Panc1 (cell line): ENCODE measurements around the gene NR3C1. TPM values are rescaled to one million over a fixed set of nuclear protein-coding genes. Genes with fewer than 3 reads are reported as not detected.
A peak's percentile ranks its signal among the peaks of the same experiment; 100 is the strongest.

ENCODE experiments used
- ATAC-seq: fragments of 200-7000 bp; cut with Tn5 transposase; 2 replicates; pipeline ENCODE4 v1.9.1; 2020; ENCODE audit warnings: mild to moderate bottlenecking, moderate library complexity
- BruUV-seq: library from RNA; stranded (reverse); fragments of 400-500 nt; replicated peaks from 2 replicates; lab custom pipeline; 2021; lab: Mats Ljungman, UMichigan
- CTCF ChIA-PET: fragments of 300-600 bp; sonication (Branson Sonifier 250); formaldehyde crosslinking; loops from one replicate; lab custom pipeline; 2022; ENCODE audit warnings: antibody characterized with exemption; lab: Charles Lee
- POLR2A ChIA-PET: fragments of 300-600 bp; sonication (Branson Sonifier 250); formaldehyde crosslinking; loops from one replicate; lab custom pipeline; 2022; ENCODE audit warnings: antibody characterized with exemption; lab: Charles Lee
- DNase-seq: peaks from one replicate; pipeline ENCODE4 v3.0.0-alpha.2; 2010; ENCODE audit warnings: low read depth, low spot score
- H3K27ac ChIP-seq: 2 replicates; pipeline ENCODE4 v1.5.1; 2011; ENCODE audit warnings: mild to moderate bottlenecking, low read length, inconsistent platforms
- H3K27me3 ChIP-seq: fragments of 200-500 bp; sonication (Bioruptor generic); 2 replicates; pipeline ENCODE4 v1.6.0; 2014; ENCODE audit warnings: low read length, inconsistent platforms; ENCODE audit not compliant: control insufficient read depth, insufficient read depth
- H3K36me3 ChIP-seq: fragments of 200-500 bp; sonication (Bioruptor generic); 2 replicates; pipeline ENCODE4 v1.5.1; 2014; ENCODE audit warnings: inconsistent platforms, mild to moderate bottlenecking, low read length, moderate library complexity; ENCODE audit not compliant: control insufficient read depth, insufficient read depth
- H3K4me1 ChIP-seq: 2 replicates; pipeline ENCODE4 v1.5.1; 2011; ENCODE audit warnings: inconsistent platforms, mild to moderate bottlenecking, low read length, moderate library complexity; ENCODE audit not compliant: control insufficient read depth, insufficient read depth
- H3K4me3 ChIP-seq, 2 experiments: 2 replicates each; pipeline ENCODE4 v1.5.1; 2011 to 2012; ENCODE audit warnings: low read depth in 2 of 2, low read length in 2 of 2, mild to moderate bottlenecking in 2 of 2, inconsistent platforms in 1 of 2, moderate library complexity in 1 of 2
- H3K9me3 ChIP-seq: fragments of 200-500 bp; sonication (Bioruptor generic); 2 replicates; pipeline ENCODE4 v1.5.1; 2014; ENCODE audit warnings: low read depth, mild to moderate bottlenecking, inconsistent platforms, low read length, moderate library complexity; ENCODE audit not compliant: control insufficient read depth, insufficient read depth
- CTCF ChIP-seq: fragments of 450-650 bp; IDR thresholded peaks from 2 replicates; pipeline ENCODE4 v1.5.1; 2017; ENCODE audit warnings: mild to moderate bottlenecking
- POLR2AphosphoS5 ChIP-seq: IDR thresholded peaks from 2 replicates; pipeline ENCODE4 v1.6.1; 2012; ENCODE audit warnings: mild to moderate bottlenecking, low read depth, low read length, moderate library complexity
- REST ChIP-seq, 2 experiments: IDR thresholded peaks; 2 replicates each; pipeline ENCODE4 v1.6.1; 2011 to 2012; ENCODE audit warnings: low read depth in 2 of 2, control low read depth in 1 of 2, low read length in 1 of 2, mild to moderate bottlenecking in 1 of 2, moderate library complexity in 1 of 2; ENCODE audit not compliant: insufficient read depth in 1 of 2
- SIN3A ChIP-seq: IDR thresholded peaks from 2 replicates; pipeline ENCODE4 v1.6.1; 2012; ENCODE audit warnings: low read depth, mild to moderate bottlenecking, low read length, moderate library complexity, borderline replicate concordance; ENCODE audit not compliant: insufficient read depth
- TCF7L2 ChIP-seq: IDR thresholded peaks from 2 replicates; pipeline ENCODE4 v1.6.1; 2011; ENCODE audit warnings: mild to moderate bottlenecking, low read depth, low read length, inconsistent platforms
- in situ Hi-C: cut with HindIII; loops from 2 replicates; pipeline ENCODE4 v1.10.0; 2016; ENCODE audit warnings: low sequenced_read_pairs, low pct_unique_long_range_greater_than_20kb
- intact Hi-C: fragments of 100-400 bp; cut with micrococcal nuclease; formaldehyde crosslinking; loops from one replicate; pipeline ENCODE4 v1.10.0; 2022; ENCODE audit not compliant: unreplicated experiment
- total RNA-seq: library from RNA; stranded (reverse); gene quantifications from one replicate; pipeline ENCODE4 v1.2.1, GENCODE V29; 2021; ENCODE audit not compliant: unreplicated experiment

The NR3C1 gene
- total RNA-seq, 1 experiment from 2014 or later: 52.6 TPM

- Histone ChIP-seq H3K9me3 (no peaks in the 10 kb centered on the region), H3K27ac (peak overlapping the region; percentile 99), H3K36me3 (no peaks in the 10 kb centered on the region), H3K27me3 (no peaks in the 10 kb centered on the region), H3K4me1 (peaks cover 57% of the 10 kb centered on the region), H3K4me3 (no peak overlapping the region)
- TF ChIP-seq POLR2AphosphoS5 (no peak), TCF7L2 (no peak), SIN3A (no peak), CTCF (no peak), REST (IDR thresholded peaks at IDR 0.05; ENCODE audit: insufficient read depth in 1 of 2, low read depth in 2 of 2, low read length in 1 of 2) (no peak)
- DNase-seq (no peak), ATAC-seq (no peak)
- intact Hi-C loops (no loop called here), in situ Hi-C loops (no loop called here)
- CTCF ChIA-PET: no interaction called here
- no TSS peak for BruUV-seq
- POLR2A ChIA-PET: no interaction called here
These were observed 160.4 kb downstream of the NR3C1 start for GRCh38 chr5:143243103-143243502.

DNA sequence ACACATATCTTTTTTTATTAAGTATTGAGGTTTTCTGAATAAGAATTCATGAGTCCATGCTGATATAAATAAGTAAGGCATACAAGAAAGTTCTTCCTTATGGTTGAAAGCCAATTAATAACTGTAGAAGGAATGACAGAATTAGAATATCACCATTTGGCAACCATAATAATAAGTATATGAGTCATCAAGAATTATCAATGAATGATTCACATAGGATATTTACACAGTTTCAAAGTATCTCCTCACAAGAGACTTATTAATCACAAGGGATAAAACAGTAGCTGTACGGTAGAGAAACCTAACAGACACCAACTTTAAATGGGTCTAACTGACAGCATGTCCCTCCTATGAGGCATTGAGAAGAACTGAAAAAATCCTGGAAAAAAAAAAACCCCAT is 161.6 kb downstream of the NR3C1 start:
- H3K9me3 ChIP-seq: no peaks in the 10 kb centered on the region
- no peaks in the 10 kb centered on the region for H3K36me3 ChIP-seq
- no peak for TF ChIP-seq POLR2AphosphoS5
- no peak for TF ChIP-seq TCF7L2
- no peak for TF ChIP-seq REST (IDR thresholded peaks at IDR 0.05; ENCODE audit: insufficient read depth in 1 of 2, low read depth in 2 of 2, low read length in 1 of 2)
- TF ChIP-seq SIN3A: no peak
- no peak for TF ChIP-seq CTCF
- no TSS peak for BruUV-seq
- peaks cover 57% of the 10 kb centered on the region for H3K4me1 ChIP-seq
- CTCF ChIA-PET: no interaction called here
- ATAC-seq (no peak), DNase-seq (no peak)
- in situ Hi-C loops (no loop called here), intact Hi-C loops (no loop called here)
- peak overlapping the region; percentile 99 for H3K27ac ChIP-seq
- POLR2A ChIA-PET: interaction anchor here (0.7 kb wide), 1 partner anchor 121 kb away, joined by 3 read pairs; no protein-coding TSS in a partner anchor
- H3K4me3 ChIP-seq: no peak overlapping the region
- H3K27me3 ChIP-seq: no peaks in the 10 kb centered on the region
